Limb (tissue), 2 donors: ENCODE data around the gene SPART.
"Not testable (repeated sequence)": the region's sequence is repeated elsewhere in the genome, so short reads cannot be mapped to it uniquely, and the experiment has no call there.

Source experiments
- DNase-seq, 2 donors: peaks; one replicate each; pipeline ENCODE4 v3.0.0-alpha.2; 2016; ENCODE audit errors: extremely low spot score in 2 of 2

SPART gene

GRCh38 chr13:36319793-36320192 lies 26.4 kb downstream of the SPART start:
- DNase-seq: not testable (repeated sequence)

- no peak for DNase-seq
Measured at GRCh38 chr13:36313047-36313969, 32.9 kb downstream of the SPART start.

DNA sequence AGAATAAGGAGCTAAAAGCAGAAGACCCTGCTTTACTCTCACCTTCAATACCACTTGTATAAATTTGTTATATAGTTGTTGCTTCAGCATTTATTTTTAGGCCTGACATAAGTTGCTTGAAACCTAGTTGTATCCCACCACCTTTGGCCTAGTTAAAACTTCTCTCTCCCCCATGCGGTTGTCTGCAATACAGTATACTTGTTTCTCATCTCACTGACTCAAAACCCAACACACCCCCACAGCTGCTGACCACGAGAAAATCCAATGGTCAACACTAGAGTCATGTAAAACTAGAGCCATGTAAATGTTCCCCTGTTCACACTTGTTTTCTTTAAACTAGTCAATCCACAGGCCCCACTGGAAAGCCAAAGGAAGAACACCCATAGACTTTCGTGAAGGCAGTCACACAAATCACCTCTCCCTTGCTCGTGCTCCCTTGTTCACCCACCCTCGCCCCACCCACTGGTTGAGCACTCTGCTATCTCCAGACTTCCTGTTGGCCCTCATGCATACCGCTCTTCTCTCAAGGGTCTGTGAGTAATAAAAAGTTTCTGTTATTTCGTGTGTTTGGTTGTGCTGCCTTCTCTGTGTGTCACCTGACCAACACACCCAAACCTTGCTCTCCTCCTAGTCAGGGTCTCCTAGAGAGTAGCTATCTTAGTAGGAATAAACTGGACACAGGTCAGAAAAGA lies 35.6 kb downstream of the SPART start:
- DNase-seq: no peak

DNA sequence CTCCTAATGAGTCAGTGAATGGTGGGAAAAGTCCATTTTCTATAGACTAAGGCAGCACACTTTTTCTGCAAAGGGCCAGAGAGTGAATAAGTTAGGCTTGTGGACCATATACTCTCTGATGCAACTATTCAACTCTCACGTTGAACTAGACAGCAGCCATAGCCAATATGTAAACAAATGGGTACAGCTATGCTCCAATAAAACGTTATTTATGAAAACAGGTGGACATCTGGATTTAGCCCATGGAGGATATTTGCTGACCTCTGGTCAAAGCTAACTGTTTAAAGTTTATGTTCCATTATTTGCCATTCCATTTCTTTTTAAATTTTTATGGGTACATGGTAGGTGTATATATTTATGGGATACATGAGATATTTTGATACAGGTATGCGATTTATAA lies 43.9 kb downstream of the SPART start:
- DNase-seq: no peak

DNA sequence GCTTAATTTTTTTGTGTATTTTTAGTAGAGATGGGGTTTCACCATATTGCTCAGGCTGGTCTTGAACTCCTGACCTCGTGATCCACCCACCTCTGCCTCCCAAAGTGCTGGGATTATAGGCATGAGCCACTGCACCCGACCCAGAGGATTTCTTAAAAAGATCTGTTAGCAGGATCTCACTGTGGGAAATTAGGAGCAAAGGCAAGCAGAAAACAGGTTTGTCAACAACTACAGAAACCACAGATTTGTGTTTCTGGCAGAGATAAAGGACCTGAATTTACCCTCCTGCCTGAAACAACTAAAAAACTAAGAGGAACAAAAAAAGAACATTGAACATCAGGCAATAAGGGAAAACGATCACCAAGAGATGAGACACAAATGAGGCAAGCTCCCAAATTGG lies 46.7 kb downstream of the SPART start:
- DNase-seq: not testable (repeated sequence)

GRCh38 chr13:36298535-36299068 lies 47.6 kb downstream of the SPART start:
- peak in 1 of 2 donors; percentile 18 for DNase-seq

DNA sequence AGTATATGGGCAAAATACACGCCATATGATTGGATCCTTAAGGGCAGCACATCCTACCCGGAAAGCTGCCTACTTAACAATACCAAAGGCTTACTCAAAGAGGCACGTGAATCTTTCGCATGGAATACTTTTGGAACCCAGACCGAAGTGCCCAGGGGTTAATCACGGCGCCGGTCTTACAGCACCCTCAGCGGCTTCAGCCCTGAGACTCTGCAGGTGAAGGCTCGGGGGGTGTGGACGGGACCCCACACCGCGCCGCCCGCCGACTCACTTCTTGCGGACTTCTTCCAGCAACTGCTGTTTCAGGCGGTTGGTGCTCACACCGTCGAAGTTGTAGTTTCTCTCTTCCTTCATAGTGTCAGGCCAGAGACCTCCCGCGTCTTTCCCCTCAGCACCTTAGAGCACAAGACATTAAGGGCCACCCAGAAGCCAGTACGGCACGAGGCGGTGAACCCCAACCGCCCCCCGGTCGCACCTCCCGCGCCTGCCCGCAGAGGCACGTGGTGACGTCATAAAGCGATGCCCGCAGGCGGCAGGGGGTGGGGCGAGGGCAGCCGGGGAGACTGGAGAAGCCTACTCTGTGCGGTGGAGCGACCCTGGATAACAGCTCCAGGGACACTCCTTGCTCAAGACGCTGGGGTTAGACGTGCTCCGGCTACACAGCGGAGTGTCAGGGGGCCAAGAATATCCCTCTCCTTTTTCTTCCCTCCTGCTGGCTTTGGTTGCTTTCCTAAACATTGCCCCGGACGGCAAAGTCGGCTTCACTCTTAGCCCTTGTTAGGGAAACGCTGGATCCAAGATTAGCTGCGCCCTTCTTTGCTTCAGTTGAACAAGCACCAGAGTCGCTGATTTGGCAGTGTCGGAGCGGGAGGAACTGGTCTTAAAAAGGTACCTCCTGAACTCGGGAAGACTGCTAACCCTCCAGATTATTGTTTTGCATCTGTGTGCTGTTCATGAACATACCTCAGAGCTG lies 48.5 kb downstream of the SPART start, which contains the start of gene CCDC169:
Gene CCDC169, minus strand, starts transcription at position 449 of the 973 bp plus-strand sequence. Its CDS starts 95 bp downstream, at position 354.
- DNase-seq: peak; percentile 39 to 88

- no peak for DNase-seq
Measured at GRCh38 chr13:36294096-36294495, 52.1 kb downstream of the SPART start.

DNA sequence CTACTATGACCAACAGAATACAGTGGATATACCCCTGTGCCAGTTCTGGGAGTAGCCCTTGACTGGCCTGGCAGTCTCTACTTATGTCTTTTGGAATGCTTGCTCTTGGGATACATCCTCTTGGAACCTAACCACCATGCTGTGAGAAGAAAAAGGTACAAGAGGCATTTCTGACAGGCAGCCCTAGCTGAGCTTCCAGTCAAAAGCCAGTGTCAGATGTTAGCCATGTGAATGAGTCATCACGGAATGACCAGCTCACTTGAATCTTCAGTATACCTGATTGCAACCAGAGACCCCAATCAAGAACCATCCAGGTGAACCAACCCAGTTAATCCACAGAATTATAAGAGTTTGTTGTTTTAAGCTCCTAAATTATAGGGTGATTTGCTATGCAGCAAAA lies 52.7 kb downstream of the SPART start:
- no peak for DNase-seq

GRCh38 chr13:36288794-36289391 lies 57.3 kb downstream of the SPART start:
- no peak for DNase-seq

DNA sequence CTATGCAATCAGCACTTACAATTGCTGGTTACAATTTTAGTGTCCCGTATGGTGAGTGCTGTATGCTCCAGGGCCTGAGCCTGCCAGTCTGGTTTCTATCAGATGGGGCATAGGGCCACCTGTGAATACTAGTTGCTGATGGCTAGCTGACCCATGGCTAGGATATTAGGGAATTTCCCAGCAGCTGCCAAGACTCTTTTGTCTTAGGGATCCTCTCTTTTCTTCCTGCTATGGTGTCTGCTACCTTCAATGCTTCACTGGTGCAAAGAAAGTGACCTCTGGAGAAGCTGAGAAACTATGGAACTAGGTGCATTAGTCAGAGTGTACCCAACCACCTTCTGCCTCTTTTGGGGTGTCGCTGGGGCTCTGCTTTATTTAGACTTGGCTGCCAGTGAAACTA lies 60.2 kb downstream of the SPART start:
- DNase-seq: no peak

DNA sequence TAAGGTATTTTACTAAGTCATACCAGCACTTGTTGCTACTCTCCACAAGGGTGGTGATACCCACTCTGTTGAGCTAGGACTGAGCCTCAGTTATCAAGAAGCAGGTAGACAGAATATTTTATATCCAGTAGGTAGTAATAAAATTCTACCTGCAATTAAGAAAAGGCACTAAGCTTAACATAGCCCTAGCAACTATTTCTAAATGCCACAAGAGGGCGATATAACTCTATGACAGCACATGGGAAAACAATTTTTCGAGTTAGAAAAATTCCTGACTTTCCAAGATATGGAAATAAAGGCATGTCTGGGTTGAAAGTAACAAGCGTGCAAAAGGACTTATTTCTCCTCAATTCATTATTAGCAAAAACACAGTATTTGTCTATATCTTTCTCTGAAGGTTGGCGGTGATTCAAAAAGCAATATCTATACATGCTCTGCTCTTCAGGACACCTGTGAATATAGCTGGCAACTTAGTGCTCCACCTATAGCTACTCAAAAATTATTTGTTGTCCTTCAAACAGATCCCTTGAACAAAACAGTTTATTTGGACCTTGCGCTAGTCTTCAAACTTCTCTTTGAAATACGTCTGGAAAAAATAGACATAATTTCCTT lies 63.3 kb downstream of the SPART start:
- peak in 1 of 2 donors; percentile 72 for DNase-seq

DNA sequence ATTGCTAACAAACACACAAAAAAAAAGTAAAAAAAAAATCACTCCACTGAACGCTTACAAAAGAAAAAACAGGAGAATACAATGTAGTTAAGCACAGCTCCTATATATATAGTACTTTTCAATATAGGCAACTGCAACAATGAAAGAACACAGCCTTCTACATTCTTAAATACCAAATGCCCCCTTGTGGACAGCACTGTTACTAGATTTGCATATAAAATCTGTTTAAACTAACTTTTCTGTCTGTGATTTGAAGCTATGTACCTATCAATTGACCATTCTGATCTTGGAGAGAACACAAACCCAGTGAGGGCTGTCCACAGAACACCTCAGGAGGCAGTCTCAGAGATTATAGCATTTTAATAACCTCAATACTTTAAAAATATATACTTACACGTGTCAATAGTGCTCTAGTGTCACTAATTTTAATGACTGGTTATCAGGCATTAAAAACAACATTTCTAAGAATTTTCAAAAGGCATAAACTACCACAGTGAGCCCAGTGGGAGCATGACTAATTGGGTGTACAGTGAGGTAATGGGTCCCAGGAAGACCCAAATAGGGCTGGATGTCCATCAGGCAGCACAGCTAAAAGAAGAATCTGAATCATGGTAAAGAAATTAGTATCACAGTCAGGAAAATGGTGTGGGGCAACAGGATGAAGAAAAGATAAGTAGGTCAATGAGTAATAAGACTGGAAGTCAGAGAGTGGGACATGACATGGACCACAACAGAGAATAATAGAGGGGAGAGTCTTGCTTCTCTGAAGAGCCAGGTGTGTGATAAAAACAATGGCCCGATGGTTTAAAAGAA lies 70.8 kb downstream of the SPART start:
- peak in 1 of 2 donors; percentile 91 for DNase-seq

DNA sequence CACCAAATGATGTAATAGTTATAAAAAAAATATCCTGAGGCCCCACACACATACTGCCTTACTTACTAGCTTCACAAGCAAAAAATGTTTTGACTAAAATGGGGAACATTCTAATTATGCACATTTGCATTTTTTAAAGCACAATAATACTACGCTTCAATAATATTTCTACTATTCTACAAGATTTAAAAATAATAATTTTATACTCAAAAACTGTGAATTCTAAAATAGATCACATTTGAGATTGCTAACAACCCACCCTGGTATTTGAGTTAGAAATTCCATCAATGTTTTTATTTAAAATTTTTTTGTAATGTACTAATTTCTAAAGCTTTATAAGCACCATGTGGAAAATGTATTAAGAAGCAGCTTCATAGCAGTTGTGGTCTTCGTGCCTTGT lies 72.8 kb downstream of the SPART start:
- DNase-seq: no peak

GRCh38 chr13:36261976-36262375 lies 84.2 kb downstream of the SPART start:
- no peak for DNase-seq

GRCh38 chr13:36261011-36261410 lies 85.2 kb downstream of the SPART start:
- DNase-seq: no peak

DNA sequence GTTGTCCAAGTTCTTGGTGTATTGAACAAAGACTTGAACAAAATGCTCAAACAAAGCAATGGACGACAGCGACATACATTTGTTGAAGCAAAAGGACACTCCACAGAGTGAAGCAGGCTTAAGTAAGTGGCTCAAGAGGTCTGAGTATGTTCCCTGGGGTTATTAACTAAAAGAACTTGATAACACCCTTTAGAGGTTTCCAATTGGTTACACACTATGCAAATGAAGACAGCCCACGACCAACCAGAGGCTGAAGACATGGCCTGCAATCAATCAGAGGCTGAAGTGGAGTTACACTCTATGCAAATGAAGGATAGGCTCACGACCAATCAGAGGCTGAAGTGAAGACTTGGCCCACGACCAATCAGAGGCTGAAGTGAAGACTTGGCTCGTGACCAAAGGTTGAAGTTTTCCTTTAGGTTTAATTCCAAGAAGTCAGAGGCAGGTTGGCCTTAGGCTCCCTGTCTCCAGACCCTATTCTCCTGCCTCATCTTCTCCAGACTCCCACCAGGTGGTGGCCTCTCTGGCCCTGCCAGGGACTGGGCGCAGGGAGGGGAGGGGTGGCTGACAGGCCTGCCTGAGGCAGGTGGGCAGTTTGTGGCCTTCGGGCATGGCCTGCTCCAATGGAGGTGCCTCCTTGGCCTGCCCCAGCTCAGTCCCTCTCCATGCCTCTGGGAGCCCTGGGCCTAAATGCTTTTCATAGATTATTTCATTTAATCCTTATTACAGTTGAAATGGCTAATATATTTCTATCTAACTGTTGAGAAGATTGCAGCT lies 86.6 kb downstream of the SPART start:
- DNase-seq: no peak

DNA sequence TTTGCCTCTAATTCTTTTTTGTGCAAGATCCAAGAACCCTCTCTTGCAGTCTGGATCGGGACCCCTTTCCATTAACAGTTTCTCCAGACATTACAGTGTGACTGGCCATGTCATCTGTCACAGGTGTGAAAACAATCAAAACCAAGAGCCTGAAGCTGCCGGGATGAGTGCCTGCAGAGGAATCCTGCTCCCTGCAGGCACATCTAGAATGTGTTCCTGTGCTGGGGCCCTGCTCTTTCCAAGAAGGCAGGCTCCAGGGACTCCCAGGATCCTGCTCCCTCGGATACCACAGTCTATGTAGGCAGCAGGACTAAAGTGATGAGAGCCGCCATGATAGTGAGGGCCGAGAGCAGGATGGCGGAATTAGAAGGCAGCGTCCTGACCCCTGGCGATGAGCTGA lies 87.4 kb downstream of the SPART start:
- no peak for DNase-seq
